WTC11 (cell line): ENCODE results near the gene ENKUR. TPM values are rescaled to one million over a fixed set of nuclear protein-coding genes. Genes with fewer than 3 reads are reported as not detected.

ENCODE experiments used
- ATAC-seq: fragments of 200-7000 bp; cut with Tn5 transposase; 2 replicates; pipeline ENCODE4 v1.10.0; 2021; ENCODE audit warnings: mild to moderate bottlenecking, moderate library complexity
- CTCF ChIA-PET: fragments of 300-600 bp; sonication (Branson Sonifier 250); formaldehyde crosslinking; loops from one replicate; lab custom pipeline; 2021; ENCODE audit warnings: antibody characterized with exemption; lab: Charles Lee
- POLR2A ChIA-PET: fragments of 350-600 bp; sonication (Branson Sonifier 250); formaldehyde crosslinking; loops from one replicate; lab custom pipeline; 2021; ENCODE audit warnings: antibody characterized with exemption; lab: Charles Lee
- DNase-seq: peaks from one replicate; pipeline ENCODE4 v3.0.0; 2021; ENCODE audit warnings: low spot score
- H3K27ac Mint-ChIP-seq: 2 replicates; pipeline ENCODE4 v1.8.0; 2021; ENCODE audit warnings: mixed read lengths
- H3K27me3 Mint-ChIP-seq: 2 replicates; pipeline ENCODE4 v1.8.0; 2021; ENCODE audit warnings: low read depth, mild to moderate bottlenecking, moderate library complexity, mixed read lengths
- H3K36me3 Mint-ChIP-seq: 2 replicates; pipeline ENCODE4 v1.8.0; 2021; ENCODE audit warnings: mixed read lengths
- H3K4me1 Mint-ChIP-seq: 2 replicates; pipeline ENCODE4 v1.8.0; 2022; ENCODE audit warnings: mixed read lengths
- H3K4me3 Mint-ChIP-seq: 2 replicates; pipeline ENCODE4 v1.8.0; 2021; ENCODE audit warnings: mild to moderate bottlenecking, moderate library complexity, mixed read lengths
- H3K9me3 Mint-ChIP-seq: 2 replicates; pipeline ENCODE4 v1.8.0; 2021; ENCODE audit warnings: mixed read lengths
- ATF3 ChIP-seq: sonication (generic); formaldehyde crosslinking; conservative IDR thresholded peaks from 2 replicates; pipeline ENCODE4 v1.8.1; 2022; ENCODE audit warnings: mild to moderate bottlenecking, missing genetic modification reagents
- ESRRA ChIP-seq: sonication (generic); formaldehyde crosslinking; IDR thresholded peaks from 2 replicates; pipeline ENCODE4 v1.8.1; 2022; ENCODE audit warnings: mild to moderate bottlenecking, missing genetic modification reagents, borderline replicate concordance
- GABPB1 ChIP-seq: sonication (generic); formaldehyde crosslinking; IDR thresholded peaks from 2 replicates; pipeline ENCODE4 v1.8.1; 2023; ENCODE audit warnings: mild to moderate bottlenecking, missing genetic modification reagents
- GRHL2 ChIP-seq: fragments of 250-450 bp; sonication (Bioruptor Pico); IDR thresholded peaks from 2 replicates; pipeline ENCODE4 v1.8.0; 2022; ENCODE audit warnings: mild to moderate bottlenecking, moderate library complexity; ENCODE audit not compliant: insufficient replicate concordance, severe bottlenecking
- JUN ChIP-seq: sonication (generic); formaldehyde crosslinking; IDR thresholded peaks from 2 replicates; pipeline ENCODE4 v1.8.0; 2023; ENCODE audit warnings: mild to moderate bottlenecking, missing genetic modification reagents
- MYBL2 ChIP-seq: sonication (generic); formaldehyde crosslinking; IDR thresholded peaks from 2 replicates; pipeline ENCODE4 v1.8.1; 2023; ENCODE audit warnings: mild to moderate bottlenecking, moderate library complexity, missing genetic modification reagents
- RELA ChIP-seq: sonication (generic); formaldehyde crosslinking; IDR thresholded peaks from 2 replicates; pipeline ENCODE4 v1.8.1; 2022; ENCODE audit warnings: missing genetic modification reagents, mild to moderate bottlenecking, borderline replicate concordance
- SMAD3 ChIP-seq: sonication (generic); formaldehyde crosslinking; IDR thresholded peaks from 2 replicates; pipeline ENCODE4 v1.8.0; 2022; ENCODE audit warnings: missing genetic modification reagents, mild to moderate bottlenecking, borderline replicate concordance
- SOX15 ChIP-seq: fragments of 250-450 bp; sonication (Bioruptor Pico); IDR thresholded peaks from 2 replicates; pipeline ENCODE4 v1.9.0; 2021; ENCODE audit warnings: mild to moderate bottlenecking
- TP53 ChIP-seq: sonication (generic); formaldehyde crosslinking; IDR thresholded peaks from 2 replicates; pipeline ENCODE4 v1.8.1; 2023; ENCODE audit warnings: mild to moderate bottlenecking, missing genetic modification reagents
- ZBTB43 ChIP-seq: sonication (generic); formaldehyde crosslinking; IDR thresholded peaks from 2 replicates; pipeline ENCODE4 v1.8.1; 2023; ENCODE audit warnings: mild to moderate bottlenecking, missing genetic modification reagents
- ZNF121 ChIP-seq: sonication (generic); formaldehyde crosslinking; IDR thresholded peaks from 2 replicates; pipeline ENCODE4 v1.8.0; 2023; ENCODE audit warnings: missing genetic modification reagents
- ZNF423 ChIP-seq: fragments of 250-450 bp; sonication (Bioruptor Pico); IDR thresholded peaks from 2 replicates; pipeline ENCODE4 v2.1.2; 2022; ENCODE audit warnings: mild to moderate bottlenecking, moderate library complexity
- ZNF671 ChIP-seq: fragments of 250-450 bp; sonication (Bioruptor Pico); IDR thresholded peaks from 2 replicates; pipeline ENCODE4 v1.8.0; 2021; ENCODE audit warnings: mild to moderate bottlenecking
- total RNA-seq: library from RNA; stranded (reverse); gene quantifications from 3 replicates; pipeline ENCODE4 v1.2.3, GENCODE V29; 2021
- TF ChIP-seq, protein P1 (sequence below): fragments of 250-450 bp; sonication (Bioruptor Pico); IDR thresholded peaks from 2 replicates; pipeline ENCODE4 v1.9.0; 2021; ENCODE audit warnings: mild to moderate bottlenecking, borderline replicate concordance
- TF ChIP-seq, protein P2 (sequence below): sonication (generic); formaldehyde crosslinking; IDR thresholded peaks from 2 replicates; pipeline ENCODE4 v1.8.1; 2022; ENCODE audit warnings: mild to moderate bottlenecking, missing genetic modification reagents, moderate library complexity, borderline replicate concordance
- TF ChIP-seq, protein P3 (sequence below): sonication (generic); formaldehyde crosslinking; IDR thresholded peaks from 2 replicates; pipeline ENCODE4 v1.8.0; 2023; ENCODE audit warnings: missing genetic modification reagents, mild to moderate bottlenecking, borderline replicate concordance

Gene ENKUR
- total RNA-seq, 1 experiment from 2014 or later, result not detected

- no peak for TF ChIP-seq MYBL2 (CRISPR knock-in tag)
These were observed 24.7 kb downstream of the ENKUR start (continued) for GRCh38 chr10:24991298-24991697.

- Mint-ChIP-seq H3K4me3 (no peak overlapping the region), H3K4me1 (no peaks in the 10 kb centered on the region), H3K27ac (no peak overlapping the region), H3K36me3 (no peaks in the 10 kb centered on the region), H3K27me3 (no peaks in the 10 kb centered on the region; the same call in 1 of the 2 replicates), H3K9me3 (no peaks in the 10 kb centered on the region)
- no peak for DNase-seq
- ATAC-seq, result no peak
- CTCF ChIA-PET, result no interaction called here
- POLR2A ChIA-PET, result interaction anchor here (0.6 kb wide), 1 partner anchor 86 kb away, joined by 5 read pairs; no protein-coding TSS in a partner anchor
- TF ChIP-seq ZNF121 (CRISPR knock-in tag) (no peak), TP53 (no peak), ZNF671 (CRISPR knock-in tag) (no peak), ESRRA (CRISPR knock-in tag) (no peak), RELA (no peak), GABPB1 (no peak), GRHL2 (no peak), JUN (CRISPR knock-in tag) (no peak), ZNF423 (CRISPR knock-in tag) (no peak), SOX15 (CRISPR knock-in tag) (no peak), ZBTB43 (CRISPR knock-in tag) (no peak), SMAD3 (CRISPR knock-in tag) (no peak), ATF3 (no peak)
- TF ChIP-seq, protein P1, sequence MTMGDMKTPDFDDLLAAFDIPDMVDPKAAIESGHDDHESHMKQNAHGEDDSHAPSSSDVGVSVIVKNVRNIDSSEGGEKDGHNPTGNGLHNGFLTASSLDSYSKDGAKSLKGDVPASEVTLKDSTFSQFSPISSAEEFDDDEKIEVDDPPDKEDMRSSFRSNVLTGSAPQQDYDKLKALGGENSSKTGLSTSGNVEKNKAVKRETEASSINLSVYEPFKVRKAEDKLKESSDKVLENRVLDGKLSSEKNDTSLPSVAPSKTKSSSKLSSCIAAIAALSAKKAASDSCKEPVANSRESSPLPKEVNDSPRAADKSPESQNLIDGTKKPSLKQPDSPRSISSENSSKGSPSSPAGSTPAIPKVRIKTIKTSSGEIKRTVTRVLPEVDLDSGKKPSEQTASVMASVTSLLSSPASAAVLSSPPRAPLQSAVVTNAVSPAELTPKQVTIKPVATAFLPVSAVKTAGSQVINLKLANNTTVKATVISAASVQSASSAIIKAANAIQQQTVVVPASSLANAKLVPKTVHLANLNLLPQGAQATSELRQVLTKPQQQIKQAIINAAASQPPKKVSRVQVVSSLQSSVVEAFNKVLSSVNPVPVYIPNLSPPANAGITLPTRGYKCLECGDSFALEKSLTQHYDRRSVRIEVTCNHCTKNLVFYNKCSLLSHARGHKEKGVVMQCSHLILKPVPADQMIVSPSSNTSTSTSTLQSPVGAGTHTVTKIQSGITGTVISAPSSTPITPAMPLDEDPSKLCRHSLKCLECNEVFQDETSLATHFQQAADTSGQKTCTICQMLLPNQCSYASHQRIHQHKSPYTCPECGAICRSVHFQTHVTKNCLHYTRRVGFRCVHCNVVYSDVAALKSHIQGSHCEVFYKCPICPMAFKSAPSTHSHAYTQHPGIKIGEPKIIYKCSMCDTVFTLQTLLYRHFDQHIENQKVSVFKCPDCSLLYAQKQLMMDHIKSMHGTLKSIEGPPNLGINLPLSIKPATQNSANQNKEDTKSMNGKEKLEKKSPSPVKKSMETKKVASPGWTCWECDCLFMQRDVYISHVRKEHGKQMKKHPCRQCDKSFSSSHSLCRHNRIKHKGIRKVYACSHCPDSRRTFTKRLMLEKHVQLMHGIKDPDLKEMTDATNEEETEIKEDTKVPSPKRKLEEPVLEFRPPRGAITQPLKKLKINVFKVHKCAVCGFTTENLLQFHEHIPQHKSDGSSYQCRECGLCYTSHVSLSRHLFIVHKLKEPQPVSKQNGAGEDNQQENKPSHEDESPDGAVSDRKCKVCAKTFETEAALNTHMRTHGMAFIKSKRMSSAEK (CRISPR knock-in tag), result no peak
- TF ChIP-seq, protein P2, sequence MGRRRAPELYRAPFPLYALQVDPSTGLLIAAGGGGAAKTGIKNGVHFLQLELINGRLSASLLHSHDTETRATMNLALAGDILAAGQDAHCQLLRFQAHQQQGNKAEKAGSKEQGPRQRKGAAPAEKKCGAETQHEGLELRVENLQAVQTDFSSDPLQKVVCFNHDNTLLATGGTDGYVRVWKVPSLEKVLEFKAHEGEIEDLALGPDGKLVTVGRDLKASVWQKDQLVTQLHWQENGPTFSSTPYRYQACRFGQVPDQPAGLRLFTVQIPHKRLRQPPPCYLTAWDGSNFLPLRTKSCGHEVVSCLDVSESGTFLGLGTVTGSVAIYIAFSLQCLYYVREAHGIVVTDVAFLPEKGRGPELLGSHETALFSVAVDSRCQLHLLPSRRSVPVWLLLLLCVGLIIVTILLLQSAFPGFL (CRISPR knock-in tag), result no peak
- TF ChIP-seq, protein P3, sequence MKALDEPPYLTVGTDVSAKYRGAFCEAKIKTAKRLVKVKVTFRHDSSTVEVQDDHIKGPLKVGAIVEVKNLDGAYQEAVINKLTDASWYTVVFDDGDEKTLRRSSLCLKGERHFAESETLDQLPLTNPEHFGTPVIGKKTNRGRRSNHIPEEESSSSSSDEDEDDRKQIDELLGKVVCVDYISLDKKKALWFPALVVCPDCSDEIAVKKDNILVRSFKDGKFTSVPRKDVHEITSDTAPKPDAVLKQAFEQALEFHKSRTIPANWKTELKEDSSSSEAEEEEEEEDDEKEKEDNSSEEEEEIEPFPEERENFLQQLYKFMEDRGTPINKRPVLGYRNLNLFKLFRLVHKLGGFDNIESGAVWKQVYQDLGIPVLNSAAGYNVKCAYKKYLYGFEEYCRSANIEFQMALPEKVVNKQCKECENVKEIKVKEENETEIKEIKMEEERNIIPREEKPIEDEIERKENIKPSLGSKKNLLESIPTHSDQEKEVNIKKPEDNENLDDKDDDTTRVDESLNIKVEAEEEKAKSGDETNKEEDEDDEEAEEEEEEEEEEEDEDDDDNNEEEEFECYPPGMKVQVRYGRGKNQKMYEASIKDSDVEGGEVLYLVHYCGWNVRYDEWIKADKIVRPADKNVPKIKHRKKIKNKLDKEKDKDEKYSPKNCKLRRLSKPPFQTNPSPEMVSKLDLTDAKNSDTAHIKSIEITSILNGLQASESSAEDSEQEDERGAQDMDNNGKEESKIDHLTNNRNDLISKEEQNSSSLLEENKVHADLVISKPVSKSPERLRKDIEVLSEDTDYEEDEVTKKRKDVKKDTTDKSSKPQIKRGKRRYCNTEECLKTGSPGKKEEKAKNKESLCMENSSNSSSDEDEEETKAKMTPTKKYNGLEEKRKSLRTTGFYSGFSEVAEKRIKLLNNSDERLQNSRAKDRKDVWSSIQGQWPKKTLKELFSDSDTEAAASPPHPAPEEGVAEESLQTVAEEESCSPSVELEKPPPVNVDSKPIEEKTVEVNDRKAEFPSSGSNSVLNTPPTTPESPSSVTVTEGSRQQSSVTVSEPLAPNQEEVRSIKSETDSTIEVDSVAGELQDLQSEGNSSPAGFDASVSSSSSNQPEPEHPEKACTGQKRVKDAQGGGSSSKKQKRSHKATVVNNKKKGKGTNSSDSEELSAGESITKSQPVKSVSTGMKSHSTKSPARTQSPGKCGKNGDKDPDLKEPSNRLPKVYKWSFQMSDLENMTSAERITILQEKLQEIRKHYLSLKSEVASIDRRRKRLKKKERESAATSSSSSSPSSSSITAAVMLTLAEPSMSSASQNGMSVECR (CRISPR knock-in tag), result no peak
These were observed 26.1 kb downstream of the ENKUR start for GRCh38 chr10:24989867-24990266.
